Lower lobe of right lung (tissue), 2 donors: ENCODE results near the gene USP15. TPM values are rescaled to one million over a fixed set of nuclear protein-coding genes. Genes with fewer than 3 reads are reported as not detected.

Experiments used
- ATAC-seq, 2 donors: fragments of 200-7000 bp; cut with Tn5 transposase; one replicate each; pipeline ENCODE4 v1.9.1; 2020 to 2022; ENCODE audit warnings: mild to moderate bottlenecking in 2 of 2, moderate library complexity in 2 of 2
- DNase-seq: peaks from one replicate; pipeline ENCODE4 v3.0.0-alpha.2; 2020
- H3K27ac ChIP-seq: fragments of 200-600 bp; one replicate; pipeline ENCODE4 v1.8.0; 2022
- H3K27me3 ChIP-seq: fragments of 200-600 bp; one replicate; pipeline ENCODE4 v1.8.0; 2022; ENCODE audit warnings: low read depth
- H3K36me3 ChIP-seq: fragments of 200-600 bp; one replicate; pipeline ENCODE4 v1.8.0; 2022; ENCODE audit warnings: mild to moderate bottlenecking
- H3K4me1 ChIP-seq: fragments of 200-600 bp; one replicate; pipeline ENCODE4 v1.8.0; 2022
- H3K4me3 ChIP-seq: fragments of 200-600 bp; one replicate; pipeline ENCODE4 v1.8.0; 2022; ENCODE audit warnings: mild to moderate bottlenecking
- H3K9me3 ChIP-seq: fragments of 200-600 bp; one replicate; pipeline ENCODE4 v1.8.0; 2022
- intact Hi-C: fragments of 100-400 bp; cut with DNase I; formaldehyde crosslinking; loops from one replicate; pipeline ENCODE4 v1.11.0; 2022
- total RNA-seq: library from RNA; stranded (reverse); fragmentation: NEBNext Ultra II Directional; extraction: Animal tissue kit (Norgen Biotek cat#: 25700); gene quantifications from one replicate; pipeline ENCODE4 v1.2.1, GENCODE V29; 2021
- TF ChIP-seq, protein P1 (sequence below): fragments of 200-600 bp; IDR thresholded peaks from one replicate; pipeline ENCODE4 v1.8.0; 2022; ENCODE audit warnings: antibody characterized with exemption, mild to moderate bottlenecking
- donor health status: DM: no; HTN: yes; CAD: no; lungs with severe emphysema.

The USP15 gene
- total RNA-seq, 1 donor from 2014 or later = 91.9 TPM

GRCh38 chr12:62256408-62257096 lies 3.7 kb upstream of the USP15 start:
- no peaks in the 10 kb centered on the region for H3K36me3 ChIP-seq
- no peak overlapping the region for H3K4me3 ChIP-seq
- no peak for ATAC-seq
- no peak overlapping the region for H3K27ac ChIP-seq
- no peaks in the 10 kb centered on the region for H3K9me3 ChIP-seq
- peaks cover 28% of the 10 kb centered on the region for H3K4me1 ChIP-seq
- no peak for DNase-seq
- TF ChIP-seq, protein P1, sequence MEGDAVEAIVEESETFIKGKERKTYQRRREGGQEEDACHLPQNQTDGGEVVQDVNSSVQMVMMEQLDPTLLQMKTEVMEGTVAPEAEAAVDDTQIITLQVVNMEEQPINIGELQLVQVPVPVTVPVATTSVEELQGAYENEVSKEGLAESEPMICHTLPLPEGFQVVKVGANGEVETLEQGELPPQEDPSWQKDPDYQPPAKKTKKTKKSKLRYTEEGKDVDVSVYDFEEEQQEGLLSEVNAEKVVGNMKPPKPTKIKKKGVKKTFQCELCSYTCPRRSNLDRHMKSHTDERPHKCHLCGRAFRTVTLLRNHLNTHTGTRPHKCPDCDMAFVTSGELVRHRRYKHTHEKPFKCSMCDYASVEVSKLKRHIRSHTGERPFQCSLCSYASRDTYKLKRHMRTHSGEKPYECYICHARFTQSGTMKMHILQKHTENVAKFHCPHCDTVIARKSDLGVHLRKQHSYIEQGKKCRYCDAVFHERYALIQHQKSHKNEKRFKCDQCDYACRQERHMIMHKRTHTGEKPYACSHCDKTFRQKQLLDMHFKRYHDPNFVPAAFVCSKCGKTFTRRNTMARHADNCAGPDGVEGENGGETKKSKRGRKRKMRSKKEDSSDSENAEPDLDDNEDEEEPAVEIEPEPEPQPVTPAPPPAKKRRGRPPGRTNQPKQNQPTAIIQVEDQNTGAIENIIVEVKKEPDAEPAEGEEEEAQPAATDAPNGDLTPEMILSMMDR = no peak
- no peaks in the 10 kb centered on the region for H3K27me3 ChIP-seq
- intact Hi-C loops = no loop called here

GRCh38 chr12:62258231-62258630 lies 2.0 kb upstream of the USP15 start:
- no peaks in the 10 kb centered on the region for H3K27me3 ChIP-seq
- no peaks in the 10 kb centered on the region for H3K36me3 ChIP-seq
- ATAC-seq (no peak), DNase-seq (no peak)
- H3K4me1 ChIP-seq = peaks cover 36% of the 10 kb centered on the region
- no peak overlapping the region for H3K27ac ChIP-seq
- TF ChIP-seq, protein P1 = no peak
- intact Hi-C loops = no loop called here
- no peak overlapping the region for H3K4me3 ChIP-seq
- no peaks in the 10 kb centered on the region for H3K9me3 ChIP-seq

- Histone ChIP-seq H3K36me3 (no peaks in the 10 kb centered on the region), H3K27me3 (no peaks in the 10 kb centered on the region), H3K27ac (peak overlapping the region; percentile 95), H3K9me3 (no peaks in the 10 kb centered on the region), H3K4me1 (peaks cover 45% of the 10 kb centered on the region), H3K4me3 (peak overlapping the region; percentile 92)
- intact Hi-C loops = no loop called here
- TF ChIP-seq, protein P1 = no peak
- ATAC-seq (peak in 1 of 2 donors; percentile 21), DNase-seq (no peak)
Observed at GRCh38 chr12:62258941-62259630, 1.1 kb upstream of the USP15 start.

DNA sequence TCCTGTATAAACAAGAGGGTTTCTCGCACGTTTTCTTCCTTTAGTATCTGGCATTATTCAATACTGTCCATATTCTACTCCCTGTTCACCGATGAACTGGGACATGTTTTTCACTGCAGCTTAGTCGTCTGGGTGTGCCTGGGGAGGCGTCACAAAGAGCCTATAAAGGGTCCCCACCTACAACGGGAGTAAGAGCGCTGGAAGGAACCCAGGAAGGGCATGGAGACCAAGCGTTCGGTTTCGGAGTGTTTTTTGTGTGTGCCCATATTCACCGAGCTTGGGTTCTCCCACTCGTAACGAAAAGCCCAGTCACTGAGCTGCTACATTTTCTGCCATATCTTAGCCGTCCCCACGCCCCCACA lies 592 bp upstream of the USP15 start:
- peak; percentile 32 to 50 for ATAC-seq
- TF ChIP-seq, protein P1 = no peak
- peaks cover 50% of the 10 kb centered on the region for H3K4me1 ChIP-seq
- peak overlapping the region; percentile 92 for H3K4me3 ChIP-seq
- DNase-seq = no peak
- H3K9me3 ChIP-seq = no peaks in the 10 kb centered on the region
- no peaks in the 10 kb centered on the region for H3K36me3 ChIP-seq
- peak overlapping the region; percentile 95 for H3K27ac ChIP-seq
- intact Hi-C loops = no loop called here
- no peaks in the 10 kb centered on the region for H3K27me3 ChIP-seq

- Histone ChIP-seq H3K4me3 (peak overlapping the region; percentile 92), H3K9me3 (no peaks in the 10 kb centered on the region), H3K36me3 (no peaks in the 10 kb centered on the region), H3K27me3 (no peaks in the 10 kb centered on the region), H3K4me1 (peaks cover 63% of the 10 kb centered on the region), H3K27ac (peak overlapping the region; percentile 95)
- intact Hi-C loops = no loop called here
- peak; percentile 63 for DNase-seq
- ATAC-seq = peak; percentile 65
- TF ChIP-seq, protein P1 = no peak
Observed at GRCh38 chr12:62260733-62261683, 804 bp downstream of the USP15 start.
